Midbrain (tissue), 1 donor: Measurements from ENCODE around the gene WDTC1.
"Not testable (repeated sequence)": the region's sequence is repeated elsewhere in the genome, so short reads cannot be mapped to it uniquely, and the experiment has no call there.

Experiments
- DNase-seq: peaks from one replicate; lab custom pipeline; 2025; lab: John Stamatoyannopoulos, UW

Gene WDTC1, protein sequence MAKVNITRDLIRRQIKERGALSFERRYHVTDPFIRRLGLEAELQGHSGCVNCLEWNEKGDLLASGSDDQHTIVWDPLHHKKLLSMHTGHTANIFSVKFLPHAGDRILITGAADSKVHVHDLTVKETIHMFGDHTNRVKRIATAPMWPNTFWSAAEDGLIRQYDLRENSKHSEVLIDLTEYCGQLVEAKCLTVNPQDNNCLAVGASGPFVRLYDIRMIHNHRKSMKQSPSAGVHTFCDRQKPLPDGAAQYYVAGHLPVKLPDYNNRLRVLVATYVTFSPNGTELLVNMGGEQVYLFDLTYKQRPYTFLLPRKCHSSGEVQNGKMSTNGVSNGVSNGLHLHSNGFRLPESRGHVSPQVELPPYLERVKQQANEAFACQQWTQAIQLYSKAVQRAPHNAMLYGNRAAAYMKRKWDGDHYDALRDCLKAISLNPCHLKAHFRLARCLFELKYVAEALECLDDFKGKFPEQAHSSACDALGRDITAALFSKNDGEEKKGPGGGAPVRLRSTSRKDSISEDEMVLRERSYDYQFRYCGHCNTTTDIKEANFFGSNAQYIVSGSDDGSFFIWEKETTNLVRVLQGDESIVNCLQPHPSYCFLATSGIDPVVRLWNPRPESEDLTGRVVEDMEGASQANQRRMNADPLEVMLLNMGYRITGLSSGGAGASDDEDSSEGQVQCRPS

GRCh38 chr1:27234049-27234882 lies at the start of gene WDTC1:
TSS of gene WDTC1 (plus strand) at chr1:27234632. CDS start at chr1:27261055, 26,423 bp downstream.
- DNase-seq, result peak; percentile 99

DNA sequence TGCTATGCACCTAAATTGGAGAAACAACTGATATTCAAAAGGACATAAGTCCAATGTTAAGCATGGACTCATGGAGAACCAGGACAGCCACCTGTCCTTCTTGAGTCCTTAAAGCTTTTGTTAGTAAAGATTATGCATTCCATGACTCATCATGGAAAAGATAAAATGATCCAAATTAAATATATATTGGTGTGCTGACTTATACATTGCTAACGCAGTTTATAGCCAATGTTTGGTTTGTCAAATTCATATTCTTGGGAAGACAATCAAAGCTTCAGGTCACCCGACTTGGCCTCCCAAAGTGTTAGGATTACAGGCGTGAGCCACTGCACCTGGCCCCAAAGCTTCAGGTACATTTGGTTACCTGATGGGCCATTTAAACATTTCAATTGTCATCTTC lies 49.8 kb upstream of the WDTC1 start:
- DNase-seq, result not testable (repeated sequence)

- DNase-seq, result no peak
These were observed 42.3 kb upstream of the WDTC1 start for GRCh38 chr1:27192039-27192529.

DNA sequence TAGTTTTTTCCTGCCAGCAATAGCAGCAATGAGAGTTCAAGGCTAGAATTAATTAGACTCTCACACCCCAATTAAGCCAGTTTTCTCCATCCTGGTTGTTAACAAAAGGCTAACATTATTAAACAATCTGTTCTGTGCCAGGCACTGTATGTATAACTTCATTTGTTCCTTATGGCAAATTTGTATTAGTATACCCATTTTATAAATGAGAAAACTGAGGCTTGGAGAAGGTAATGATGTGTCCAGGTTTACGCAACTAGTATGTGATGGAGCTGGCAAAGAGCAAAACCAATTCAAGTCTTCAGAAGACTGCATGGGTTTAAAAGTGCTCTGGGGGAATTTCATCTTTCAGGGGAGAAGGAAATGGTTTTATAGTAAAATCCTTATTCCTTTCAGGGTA lies 41.2 kb upstream of the WDTC1 start:
- DNase-seq, result no peak

DNA sequence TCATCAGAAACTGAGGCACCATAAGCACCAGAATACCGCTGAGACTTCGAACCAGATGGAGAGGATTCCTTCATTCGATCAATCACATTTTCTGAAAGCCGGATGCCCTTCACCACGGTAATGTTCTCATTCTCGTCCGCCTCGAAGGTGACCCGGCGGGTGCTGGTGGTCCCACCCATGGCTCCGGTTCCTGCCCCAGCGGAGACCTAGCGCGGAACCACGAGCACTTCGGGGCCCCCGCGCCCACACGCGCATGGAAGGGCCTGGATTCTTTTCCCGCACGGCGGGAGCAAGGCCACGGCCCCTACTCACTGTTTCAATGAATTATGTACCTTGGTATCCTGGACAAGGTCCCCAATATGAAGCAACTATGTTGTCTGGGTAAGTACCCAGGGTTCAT lies 33.1 kb upstream of the WDTC1 start:
- no peak for DNase-seq

DNA sequence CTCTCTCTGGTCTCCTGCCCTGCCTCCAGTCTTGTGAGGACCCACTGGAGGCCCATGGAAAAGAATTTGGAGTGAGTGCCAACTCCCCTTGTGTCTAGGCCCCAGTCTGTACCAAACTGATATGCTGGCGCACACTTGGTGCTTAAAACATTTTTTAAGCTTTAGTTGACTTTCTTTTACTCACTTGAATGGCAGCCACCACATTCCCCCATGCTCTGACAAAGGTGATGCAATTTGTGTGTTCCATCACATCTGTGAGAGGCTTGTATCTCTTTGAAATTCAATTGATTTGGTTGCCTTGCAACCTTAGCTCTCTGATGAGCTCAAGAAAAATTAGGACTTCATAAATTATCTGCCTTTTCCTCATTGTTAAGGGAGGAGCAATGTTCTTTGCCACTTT lies 30.5 kb upstream of the WDTC1 start:
- DNase-seq, result no peak

DNA sequence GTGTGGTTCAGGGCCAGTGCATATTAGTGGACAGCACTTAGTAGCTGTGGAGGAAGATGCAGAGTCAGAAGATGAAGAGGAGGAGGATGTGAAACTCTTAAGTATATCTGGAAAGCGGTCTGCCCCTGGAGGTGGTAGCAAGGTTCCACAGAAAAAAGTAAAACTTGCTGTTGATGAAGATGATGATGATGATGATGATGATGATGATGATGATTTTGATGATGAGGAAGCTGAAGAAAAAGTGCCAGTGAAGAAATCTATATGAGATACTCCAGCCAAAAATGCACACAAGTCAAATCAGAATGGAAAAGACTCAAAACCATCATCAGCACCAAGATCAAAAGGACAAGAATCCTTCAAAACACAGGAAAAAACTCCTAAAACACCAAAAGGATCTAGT lies 27.2 kb upstream of the WDTC1 start:
- DNase-seq, result not testable (repeated sequence)

- not testable (repeated sequence) for DNase-seq
These were observed 26.1 kb upstream of the WDTC1 start for GRCh38 chr1:27208143-27208850.

- no peak for DNase-seq
These were observed 18.0 kb upstream of the WDTC1 start for GRCh38 chr1:27216466-27216865.

DNA sequence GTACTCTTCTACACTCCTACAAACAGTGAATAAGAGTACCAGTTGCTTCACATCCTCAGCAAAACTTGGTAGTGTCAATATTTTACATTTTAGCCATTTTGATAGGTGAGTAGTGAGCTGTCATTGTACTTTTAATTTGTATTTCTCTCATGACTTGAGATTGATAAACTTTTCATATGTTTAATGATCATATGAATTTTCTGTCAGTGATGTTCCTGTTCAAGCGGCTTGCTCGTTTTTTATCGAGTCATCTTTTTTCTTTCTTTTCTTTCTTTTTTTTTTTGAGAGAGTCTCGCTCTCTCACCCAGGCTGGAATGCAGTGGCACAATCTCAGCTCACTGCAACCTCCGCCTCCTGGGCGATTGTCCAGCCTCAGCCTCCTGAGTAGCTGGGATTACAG lies 17.0 kb upstream of the WDTC1 start:
- no peak for DNase-seq

- DNase-seq, result no peak
These were observed 15.7 kb upstream of the WDTC1 start for GRCh38 chr1:27218736-27219135.

- DNase-seq, result no peak
These were observed 14.3 kb upstream of the WDTC1 start for GRCh38 chr1:27220096-27220495.

GRCh38 chr1:27220702-27221497 lies 13.5 kb upstream of the WDTC1 start:
- DNase-seq, result not testable (repeated sequence)

GRCh38 chr1:27225621-27226020 lies 8.8 kb upstream of the WDTC1 start:
- DNase-seq, result no peak

DNA sequence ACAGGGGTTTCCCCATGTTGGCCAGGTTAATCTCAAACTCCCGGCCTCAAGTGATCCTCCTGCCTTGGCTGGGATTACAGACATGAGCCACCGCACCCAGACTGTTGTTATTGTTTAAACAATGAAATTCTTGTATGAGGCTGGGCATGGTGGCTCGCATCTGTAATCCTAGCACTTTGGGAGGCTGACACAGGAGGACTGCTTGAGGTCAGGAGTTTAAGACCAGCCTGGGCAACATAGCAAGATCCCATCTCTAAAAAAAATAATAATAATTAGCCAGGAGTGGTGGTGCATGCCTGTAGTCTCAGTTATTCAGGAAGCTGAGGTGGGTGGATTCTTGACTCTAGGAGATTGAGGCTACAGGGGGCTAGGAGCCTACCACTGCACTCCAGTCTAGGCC lies 6.7 kb upstream of the WDTC1 start:
- no peak for DNase-seq

DNA sequence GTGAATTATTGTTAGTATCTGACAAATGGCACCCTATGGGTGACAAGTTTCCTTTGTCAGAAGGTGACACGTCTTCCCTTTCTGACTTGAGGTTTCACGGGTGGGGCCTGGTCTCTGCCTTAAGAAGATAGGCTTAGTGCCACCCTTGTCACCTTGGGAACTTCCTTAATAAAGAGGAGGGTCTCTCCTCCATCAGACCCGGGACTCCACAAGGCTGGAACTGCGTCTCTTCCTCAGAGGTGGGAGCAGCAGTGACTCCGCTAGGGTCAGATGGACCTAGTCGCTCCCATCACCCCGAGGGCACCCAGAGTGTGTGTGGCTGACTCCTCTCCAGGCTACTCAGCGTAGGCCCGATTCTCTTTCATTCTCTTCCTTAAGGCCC lies 774 bp upstream of the WDTC1 start:
- no peak for DNase-seq

- DNase-seq, result no peak
These were observed 1.4 kb downstream of the WDTC1 start for GRCh38 chr1:27235827-27236226.

DNA sequence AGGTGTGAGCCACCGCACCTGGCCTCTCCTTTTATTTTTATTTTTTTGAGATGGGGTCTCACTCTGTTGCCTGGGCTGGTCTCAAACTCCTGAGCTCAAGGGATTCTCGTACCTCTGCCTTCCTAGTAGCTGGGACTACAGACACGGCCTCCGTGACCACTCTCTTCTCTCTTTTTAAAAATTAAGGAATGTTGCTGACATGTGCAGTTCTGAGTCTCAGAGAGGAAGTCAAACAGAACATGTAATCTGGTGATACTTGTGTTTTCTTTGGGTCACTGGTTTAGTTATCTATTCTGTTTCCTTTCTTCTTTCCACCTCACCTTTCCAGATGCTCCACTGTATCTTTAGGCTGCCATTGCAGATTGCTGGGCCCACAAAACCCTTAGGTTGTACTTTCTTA lies 2.7 kb downstream of the WDTC1 start:
- DNase-seq, result no peak

DNA sequence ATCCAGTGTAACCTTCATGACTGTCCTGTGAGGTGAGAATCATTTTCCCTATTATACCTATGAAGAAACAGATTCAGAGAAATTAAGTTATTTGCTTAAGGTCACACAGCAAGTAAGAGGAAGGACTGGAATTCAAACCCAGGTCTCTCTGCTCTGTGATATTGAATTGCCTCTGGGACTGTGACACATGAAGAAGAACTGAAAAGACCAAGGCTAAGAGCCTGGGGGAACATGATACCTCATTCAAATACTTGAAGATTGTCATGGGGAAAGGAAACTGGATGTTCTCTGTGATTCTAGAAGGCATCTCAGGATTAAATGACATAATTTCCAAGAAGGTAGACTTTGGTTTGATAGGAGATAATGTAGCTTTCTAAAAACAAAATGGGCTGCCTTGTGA lies 3.6 kb downstream of the WDTC1 start:
- DNase-seq, result no peak

DNA sequence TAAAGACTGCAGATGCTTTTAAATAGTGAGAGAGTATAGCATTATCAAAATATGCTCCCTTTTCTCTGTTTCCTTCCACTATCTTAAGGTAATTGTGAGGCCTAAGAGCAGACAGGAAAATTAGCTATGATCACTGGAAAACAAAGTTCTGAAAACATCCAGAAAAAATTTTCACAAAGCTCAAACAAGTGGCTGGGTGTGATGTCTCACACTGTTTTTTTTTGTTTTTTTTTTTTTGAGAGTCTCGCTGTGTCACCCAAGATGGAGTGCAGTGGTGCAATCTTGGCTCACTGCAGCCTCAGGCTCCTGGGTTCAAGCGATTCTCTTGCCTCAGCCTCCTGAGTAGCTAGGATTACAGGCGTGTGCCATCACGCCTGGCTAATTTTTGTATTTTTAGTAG lies 7.2 kb downstream of the WDTC1 start:
- no peak for DNase-seq

DNA sequence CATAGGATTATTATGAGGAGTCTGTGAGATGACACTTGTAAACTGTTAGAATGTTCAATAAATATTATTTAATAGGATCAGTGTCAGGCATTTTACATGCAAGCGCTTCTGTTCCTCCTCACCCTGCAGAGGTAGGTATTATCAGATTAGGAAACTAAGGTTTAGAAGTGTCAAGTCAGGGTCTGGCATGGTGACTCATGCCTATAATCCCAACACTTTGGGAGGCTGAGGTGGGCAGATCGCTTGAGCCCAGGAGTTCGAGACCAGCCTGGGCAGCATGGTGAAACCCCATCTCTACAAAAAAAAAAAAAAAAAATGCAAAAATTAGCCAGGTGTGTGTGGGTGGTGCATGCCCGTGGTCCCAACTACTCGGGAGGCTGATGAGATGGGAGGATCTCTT lies 9.2 kb downstream of the WDTC1 start:
- DNase-seq, result not testable (repeated sequence)
